SU-DHL-6 (cell line): Measurements from ENCODE around the gene RAB44.

Experiments
- H2AFZ ChIP-seq: fragments of 200-600 bp; sonication (generic); 2 replicates; pipeline ENCODE4 v1.6.1; 2014; ENCODE audit warnings: low read depth, mild to moderate bottlenecking, moderate library complexity, mixed read lengths, antibody characterized with exemption, low read length; ENCODE audit not compliant: severe bottlenecking
- H3F3A ChIP-seq: fragments of 200-600 bp; shearing (Covaris generic); 2 replicates; pipeline ENCODE4 v1.6.0; 2016; ENCODE audit warnings: antibody characterized with exemption, mild to moderate bottlenecking; ENCODE audit not compliant: insufficient read depth
- H3K27ac ChIP-seq: fragments of 200-600 bp; sonication (generic); 2 replicates; pipeline ENCODE4 v1.5.1; 2016; ENCODE audit warnings: low read depth, mild to moderate bottlenecking, low read length, moderate library complexity, mixed read lengths
- H3K27me3 ChIP-seq: fragments of 200-600 bp; sonication (generic), shearing (Covaris generic); 2 replicates; pipeline ENCODE4 v1.6.0; 2014; ENCODE audit warnings: mild to moderate bottlenecking, low read length
- H3K36me3 ChIP-seq: fragments of 200-600 bp; sonication (generic); 2 replicates; pipeline ENCODE4 v1.6.1; 2014; ENCODE audit warnings: mild to moderate bottlenecking, low read length, mixed read lengths
- H3K4me2 ChIP-seq: fragments of 300-600, 200-600 bp; shearing (Covaris generic), sonication (generic); 2 replicates; pipeline ENCODE4 v1.6.0; 2014; ENCODE audit warnings: low read length, low read depth, mild to moderate bottlenecking; ENCODE audit not compliant: poor library complexity, severe bottlenecking
- H3K4me3 ChIP-seq: fragments of 200-600 bp; sonication (generic); 2 replicates; pipeline ENCODE4 v1.5.1; 2014; ENCODE audit warnings: antibody characterized with exemption, low read length, mild to moderate bottlenecking, mixed read lengths; ENCODE audit not compliant: insufficient read depth, poor library complexity, severe bottlenecking
- H3K79me2 ChIP-seq: fragments of 200-600 bp; sonication (generic); 2 replicates; pipeline ENCODE4 v1.6.1; 2014; ENCODE audit warnings: mild to moderate bottlenecking, low read length, moderate library complexity; ENCODE audit not compliant: insufficient read depth
- H3K9ac ChIP-seq: fragments of 200-600 bp; sonication (generic); 2 replicates; pipeline ENCODE4 v1.7.0; 2014; ENCODE audit warnings: mild to moderate bottlenecking, low read length
- H3K9me2 ChIP-seq: fragments of 200-600 bp; sonication (generic); replicated peaks from 2 replicates; pipeline ENCODE4 v1.6.1; 2014; ENCODE audit warnings: low read length; ENCODE audit not compliant: insufficient read depth
- H3K9me3 ChIP-seq: fragments of 200-600 bp; sonication (generic); 2 replicates; pipeline ENCODE4 v1.6.1; 2014; ENCODE audit warnings: low read length, mixed read lengths; ENCODE audit not compliant: insufficient read depth
- H4K20me1 ChIP-seq: fragments of 200-600 bp; sonication (generic); 2 replicates; pipeline ENCODE4 v1.6.1; 2014; ENCODE audit warnings: low read depth, mild to moderate bottlenecking, antibody characterized with exemption, low read length, moderate library complexity, mixed read lengths
- EZH2phosphoT487 ChIP-seq: fragments of 200-600 bp; sonication (generic), shearing (Covaris generic); conservative IDR thresholded peaks from 2 replicates; pipeline ENCODE4 v1.6.1; 2018; ENCODE audit warnings: mild to moderate bottlenecking, antibody characterized with exemption, low read length, moderate library complexity, mixed read lengths
- TF ChIP-seq, protein P1 (sequence below): fragments of 200-600 bp; sonication (generic); IDR thresholded peaks from one replicate; pipeline ENCODE4 v1.5.1; 2017; ENCODE audit warnings: antibody characterized with exemption, mild to moderate bottlenecking, low read length, moderate library complexity; ENCODE audit not compliant: insufficient read depth, poor library complexity, severe bottlenecking

Gene RAB44

DNA sequence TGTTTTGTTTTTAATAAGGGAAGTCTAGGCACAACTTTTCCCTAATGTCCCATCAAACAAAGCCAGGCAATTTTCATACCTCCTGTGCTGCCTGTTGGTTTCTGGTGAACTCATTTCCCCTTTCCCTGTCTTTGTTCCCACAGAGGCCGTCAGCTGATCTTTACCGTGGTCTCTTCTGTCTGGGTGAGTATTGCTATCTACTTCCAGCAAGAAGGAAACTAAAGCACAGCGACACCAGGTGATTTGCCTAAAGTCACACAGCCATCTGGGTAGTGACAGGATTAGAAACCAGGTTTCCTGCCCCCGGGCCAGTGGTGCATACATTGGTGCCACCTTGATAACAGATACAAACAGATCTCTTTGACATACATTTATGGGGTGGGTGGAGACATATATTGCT is 59.6 kb downstream of the RAB44 start:
- Histone ChIP-seq H3K27ac (peak overlapping the region; percentile 76), H3K4me3 (peak overlapping the region; percentile 51), H4K20me1 (no peaks in the 10 kb centered on the region), H3K36me3 (no peaks in the 10 kb centered on the region), H3K4me2 (peak overlapping the region; percentile 65), H3K9me2 (no peaks in the 10 kb centered on the region), H3K9me3 (no peaks in the 10 kb centered on the region), H2AFZ (peak overlapping the region; percentile 4), H3K9ac (peak overlapping the region; percentile 52), H3K79me2 (no peaks in the 10 kb centered on the region), H3K27me3 (no peaks in the 10 kb centered on the region), H3F3A (peaks cover 47% of the 10 kb centered on the region)
- TF ChIP-seq EZH2phosphoT487: no peak
- TF ChIP-seq, protein P1, sequence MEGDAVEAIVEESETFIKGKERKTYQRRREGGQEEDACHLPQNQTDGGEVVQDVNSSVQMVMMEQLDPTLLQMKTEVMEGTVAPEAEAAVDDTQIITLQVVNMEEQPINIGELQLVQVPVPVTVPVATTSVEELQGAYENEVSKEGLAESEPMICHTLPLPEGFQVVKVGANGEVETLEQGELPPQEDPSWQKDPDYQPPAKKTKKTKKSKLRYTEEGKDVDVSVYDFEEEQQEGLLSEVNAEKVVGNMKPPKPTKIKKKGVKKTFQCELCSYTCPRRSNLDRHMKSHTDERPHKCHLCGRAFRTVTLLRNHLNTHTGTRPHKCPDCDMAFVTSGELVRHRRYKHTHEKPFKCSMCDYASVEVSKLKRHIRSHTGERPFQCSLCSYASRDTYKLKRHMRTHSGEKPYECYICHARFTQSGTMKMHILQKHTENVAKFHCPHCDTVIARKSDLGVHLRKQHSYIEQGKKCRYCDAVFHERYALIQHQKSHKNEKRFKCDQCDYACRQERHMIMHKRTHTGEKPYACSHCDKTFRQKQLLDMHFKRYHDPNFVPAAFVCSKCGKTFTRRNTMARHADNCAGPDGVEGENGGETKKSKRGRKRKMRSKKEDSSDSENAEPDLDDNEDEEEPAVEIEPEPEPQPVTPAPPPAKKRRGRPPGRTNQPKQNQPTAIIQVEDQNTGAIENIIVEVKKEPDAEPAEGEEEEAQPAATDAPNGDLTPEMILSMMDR: peak; percentile 47

DNA sequence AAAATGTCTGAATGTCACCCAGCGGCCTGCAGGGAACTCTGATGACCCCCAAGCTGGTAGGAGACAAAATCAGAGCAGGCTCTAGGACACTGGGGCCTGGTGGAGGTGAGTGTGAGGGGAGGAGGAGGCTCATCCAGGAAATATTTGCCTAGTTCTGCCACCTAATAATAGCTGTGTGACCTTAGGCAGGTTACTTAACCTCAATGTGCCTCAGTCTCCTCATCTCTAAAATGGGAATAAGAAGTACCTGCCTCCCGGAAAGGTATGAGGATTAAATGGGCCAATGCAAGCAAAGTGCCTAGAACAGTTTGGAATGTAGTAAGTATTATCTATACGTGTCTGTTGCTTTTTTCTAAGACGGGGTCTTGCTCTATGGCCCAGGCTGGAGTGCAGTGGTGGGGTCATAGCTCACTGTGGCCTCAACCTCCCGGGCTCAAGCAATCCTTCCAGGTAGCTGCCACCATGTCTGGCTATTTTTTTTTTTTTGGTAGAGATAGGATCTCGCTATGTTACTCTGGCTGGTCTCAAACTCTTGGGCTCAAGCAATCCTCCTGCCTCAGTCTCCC is 60.4 kb downstream of the RAB44 start:
- H4K20me1 ChIP-seq: no peaks in the 10 kb centered on the region
- H3K4me3 ChIP-seq: no peak overlapping the region
- peak overlapping the region; percentile 65 for H3K4me2 ChIP-seq
- no peak overlapping the region for H2AFZ ChIP-seq
- H3K36me3 ChIP-seq: no peaks in the 10 kb centered on the region
- no peaks in the 10 kb centered on the region for H3K79me2 ChIP-seq
- no peaks in the 10 kb centered on the region for H3K9me3 ChIP-seq
- peak overlapping the region; percentile 52 for H3K9ac ChIP-seq
- no peaks in the 10 kb centered on the region for H3K27me3 ChIP-seq
- peak overlapping the region; percentile 76 for H3K27ac ChIP-seq
- no peaks in the 10 kb centered on the region for H3K9me2 ChIP-seq
- no peak for TF ChIP-seq EZH2phosphoT487
- TF ChIP-seq, protein P1: no peak
- peaks cover 47% of the 10 kb centered on the region for H3F3A ChIP-seq

DNA sequence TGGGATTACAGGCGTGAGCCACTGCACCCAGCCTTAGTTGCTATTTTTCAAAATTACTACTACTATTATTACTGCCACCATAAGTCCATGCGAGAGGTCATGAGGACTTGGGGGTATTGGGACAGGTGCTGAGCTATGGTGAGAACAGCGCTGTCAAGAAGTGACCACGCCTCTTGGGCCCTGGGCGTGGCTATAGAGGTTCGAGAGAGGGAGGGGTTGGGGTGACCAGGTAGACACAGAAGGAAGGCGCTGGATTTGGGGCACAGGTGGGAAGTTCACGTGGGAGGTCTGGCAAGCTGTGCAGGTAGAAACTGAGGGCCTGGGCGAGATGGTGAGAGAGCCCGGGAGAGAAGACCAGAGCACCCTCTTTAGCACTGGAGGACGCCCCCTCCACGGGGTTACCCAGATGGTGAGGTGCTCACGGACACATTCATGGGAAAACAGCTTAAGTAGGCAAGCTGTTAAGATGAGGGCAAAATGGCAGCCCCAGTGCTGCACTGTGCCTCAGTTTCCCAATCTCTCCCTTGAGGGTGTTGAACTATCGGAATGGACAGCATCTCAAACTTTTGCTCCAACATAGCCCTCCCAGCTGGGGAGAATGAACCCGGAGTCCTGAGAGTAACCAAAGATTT is 61.0 kb downstream of the RAB44 start:
- no peak overlapping the region for H3K4me2 ChIP-seq
- H3K4me3 ChIP-seq: no peak overlapping the region
- no peak overlapping the region for H3K9ac ChIP-seq

More for the DNA sequence above, 61.0 kb downstream of the RAB44 start:
- no peaks in the 10 kb centered on the region for H3K9me2 ChIP-seq
- H2AFZ ChIP-seq: no peak overlapping the region
- no peaks in the 10 kb centered on the region for H3K9me3 ChIP-seq
- no peaks in the 10 kb centered on the region for H3K79me2 ChIP-seq
- H4K20me1 ChIP-seq: no peaks in the 10 kb centered on the region
- no peaks in the 10 kb centered on the region for H3K27me3 ChIP-seq
- no peaks in the 10 kb centered on the region for H3K36me3 ChIP-seq
- peaks cover 45% of the 10 kb centered on the region for H3F3A ChIP-seq
- no peak overlapping the region for H3K27ac ChIP-seq
- TF ChIP-seq EZH2phosphoT487: no peak
- TF ChIP-seq, protein P1: no peak
